GM12874 (cell line): ENCODE results near the gene TMIGD3.

Source experiments
- TF ChIP-seq, protein P1 (sequence below): IDR thresholded peaks from 2 replicates; pipeline ENCODE4 v1.5.1; 2011; ENCODE audit warnings: low read depth, mild to moderate bottlenecking, control low read depth, low read length, moderate library complexity; ENCODE audit not compliant: insufficient read depth

The TMIGD3 gene

DNA sequence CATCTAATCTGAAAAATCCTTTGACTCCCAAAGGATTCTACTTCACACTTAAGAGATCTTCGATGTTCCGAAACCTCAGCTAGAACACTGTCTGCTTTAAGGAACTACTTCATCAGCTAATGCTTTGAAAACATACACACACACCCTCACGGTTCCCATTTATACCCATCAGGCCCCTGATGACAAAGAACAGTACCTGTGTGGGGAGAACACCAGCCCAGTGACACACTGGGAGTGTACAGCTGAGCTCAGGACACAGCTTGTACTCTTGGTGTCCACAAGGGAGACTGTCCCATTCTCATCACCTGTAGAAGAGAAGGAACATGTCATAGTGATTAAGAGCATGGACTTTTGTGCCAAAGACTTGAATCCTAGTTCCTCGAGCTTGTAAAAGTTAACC lies 61.0 kb downstream of the TMIGD3 start:
- TF ChIP-seq, protein P1, sequence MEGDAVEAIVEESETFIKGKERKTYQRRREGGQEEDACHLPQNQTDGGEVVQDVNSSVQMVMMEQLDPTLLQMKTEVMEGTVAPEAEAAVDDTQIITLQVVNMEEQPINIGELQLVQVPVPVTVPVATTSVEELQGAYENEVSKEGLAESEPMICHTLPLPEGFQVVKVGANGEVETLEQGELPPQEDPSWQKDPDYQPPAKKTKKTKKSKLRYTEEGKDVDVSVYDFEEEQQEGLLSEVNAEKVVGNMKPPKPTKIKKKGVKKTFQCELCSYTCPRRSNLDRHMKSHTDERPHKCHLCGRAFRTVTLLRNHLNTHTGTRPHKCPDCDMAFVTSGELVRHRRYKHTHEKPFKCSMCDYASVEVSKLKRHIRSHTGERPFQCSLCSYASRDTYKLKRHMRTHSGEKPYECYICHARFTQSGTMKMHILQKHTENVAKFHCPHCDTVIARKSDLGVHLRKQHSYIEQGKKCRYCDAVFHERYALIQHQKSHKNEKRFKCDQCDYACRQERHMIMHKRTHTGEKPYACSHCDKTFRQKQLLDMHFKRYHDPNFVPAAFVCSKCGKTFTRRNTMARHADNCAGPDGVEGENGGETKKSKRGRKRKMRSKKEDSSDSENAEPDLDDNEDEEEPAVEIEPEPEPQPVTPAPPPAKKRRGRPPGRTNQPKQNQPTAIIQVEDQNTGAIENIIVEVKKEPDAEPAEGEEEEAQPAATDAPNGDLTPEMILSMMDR: no peak

DNA sequence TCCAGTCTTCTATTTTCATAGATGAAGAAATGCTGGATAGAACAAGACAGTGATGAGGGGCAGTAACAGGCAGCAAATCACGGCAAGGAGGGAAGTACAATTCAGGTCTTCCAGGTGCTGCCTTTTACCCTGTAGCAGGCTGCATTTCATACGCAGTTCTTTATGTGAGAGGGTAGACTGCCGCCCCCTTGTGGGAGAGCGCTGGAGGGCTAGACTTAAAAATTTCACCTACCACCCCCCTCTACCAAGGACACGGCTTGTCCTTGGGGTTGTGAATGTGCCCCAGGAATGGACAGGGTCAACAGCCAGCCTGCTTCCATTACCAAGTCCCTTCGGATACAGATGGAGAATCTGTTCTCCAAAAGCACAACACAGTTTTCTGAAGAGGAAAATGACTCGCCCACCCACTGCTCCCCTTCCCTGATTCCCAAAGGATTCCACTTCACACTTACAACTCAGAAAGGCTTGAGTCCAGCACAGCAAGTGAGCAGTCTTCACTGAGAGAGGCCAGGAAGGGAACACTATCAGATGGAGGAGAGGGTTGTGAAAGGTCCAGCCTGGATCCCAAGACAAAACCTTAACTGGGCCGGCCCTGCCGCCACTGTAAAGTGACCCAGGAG lies 61.8 kb downstream of the TMIGD3 start:
- TF ChIP-seq, protein P1: peak; percentile 70

DNA sequence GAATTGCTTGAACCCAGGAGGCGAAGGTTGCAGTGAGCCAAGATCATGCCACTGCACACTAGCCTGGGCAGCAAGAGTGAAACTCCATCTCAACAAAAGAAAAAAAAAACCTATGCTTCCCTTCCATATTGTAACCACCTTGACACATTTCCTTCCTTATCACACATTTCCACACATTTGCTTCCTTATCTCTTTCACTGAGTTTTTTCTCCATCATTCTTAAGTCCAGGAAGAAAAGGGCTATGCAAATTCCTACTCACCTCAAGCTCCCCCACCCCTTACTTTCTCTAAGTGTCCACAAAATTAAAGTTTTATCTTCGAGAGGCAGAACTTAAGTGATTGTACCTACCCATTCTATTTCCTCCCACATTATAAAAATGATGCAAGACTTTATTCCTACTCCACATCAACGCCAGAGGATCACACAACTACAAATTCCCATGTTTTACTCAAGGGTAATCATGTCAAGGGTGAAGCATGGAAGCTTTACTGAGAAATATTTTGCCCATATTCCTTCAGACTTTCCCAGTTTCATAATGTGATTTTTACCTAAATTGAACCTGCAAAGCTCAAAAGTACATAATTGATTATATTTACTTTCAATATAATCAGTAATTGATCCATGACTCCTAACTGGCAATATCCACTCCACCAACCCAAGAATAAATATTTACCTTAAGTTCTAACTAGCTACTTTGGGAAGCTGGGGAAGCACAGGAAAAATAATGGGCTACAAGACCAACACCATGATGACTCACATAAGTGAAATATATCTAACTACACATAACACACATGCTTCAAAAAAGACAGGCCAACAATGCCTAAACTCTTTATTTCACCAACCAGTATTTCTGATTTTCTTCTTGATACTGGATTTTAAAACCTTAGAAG lies 63.7 kb downstream of the TMIGD3 start:
- TF ChIP-seq, protein P1: no peak

DNA sequence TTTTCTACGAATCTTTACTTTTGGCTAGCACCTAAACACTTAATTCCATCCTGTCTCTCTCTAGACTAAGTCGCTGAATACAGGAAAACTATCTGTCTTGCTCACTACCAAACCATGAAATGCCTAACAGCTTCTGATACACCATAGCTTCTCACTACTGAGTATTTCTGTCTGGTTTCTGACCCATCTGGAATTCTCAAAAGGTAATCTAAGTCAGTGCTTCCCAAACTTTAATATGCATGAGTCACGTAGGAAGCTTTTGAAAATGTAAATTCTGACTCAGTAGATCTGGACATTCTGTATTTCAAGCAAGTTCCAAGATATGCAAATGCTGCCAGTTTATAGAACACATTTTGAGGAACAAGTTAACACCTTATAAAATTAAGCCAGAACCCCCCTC lies 66.7 kb downstream of the TMIGD3 start:
- TF ChIP-seq, protein P1: no peak
